Stimulated activated naive B cell treated with anti-CD40 and anti-IgM and Interleukin-4, amounts not matched to agents 10 μg/mL and 1 μg/mL and 100 μg/mL, for 72 hours (primary cell): Measurements from ENCODE around the gene OOSP3.
"Not testable (repeated sequence)": the region's sequence is repeated elsewhere in the genome, so short reads cannot be mapped to it uniquely, and the experiment has no call there.

ENCODE experiments used
- ATAC-seq, 2 donors: fragments of 150-1000 bp; cut with Tn5 transposase; replicated peaks; 2 replicates each; pipeline ENCODE4 v1.10.0; 2021; ENCODE audit warnings: moderate library complexity in 1 of 2
- DNase-seq: peaks from one replicate; pipeline ENCODE4 v3.0.0; 2021
- H3K27ac Mint-ChIP-seq: one replicate; pipeline ENCODE4 v1.8.0; 2022; ENCODE audit warnings: mild to moderate bottlenecking, mixed read lengths
- H3K27me3 Mint-ChIP-seq, 2 donors: one replicate each; pipeline ENCODE4 v1.8.0; 2022; ENCODE audit warnings: mixed read lengths in 2 of 2
- H3K36me3 Mint-ChIP-seq, 2 donors: one replicate each; pipeline ENCODE4 v1.8.0; 2022; ENCODE audit warnings: mixed read lengths in 2 of 2, mild to moderate bottlenecking in 1 of 2
- H3K4me1 Mint-ChIP-seq, 2 donors: one replicate each; pipeline ENCODE4 v1.8.0; 2022; ENCODE audit warnings: mixed read lengths in 2 of 2, mild to moderate bottlenecking in 1 of 2
- H3K4me3 Mint-ChIP-seq, 2 donors: one replicate each; pipeline ENCODE4 v1.8.0; 2022; ENCODE audit warnings: mild to moderate bottlenecking in 2 of 2, mixed read lengths in 2 of 2, moderate library complexity in 1 of 2
- H3K9me3 Mint-ChIP-seq, 2 donors: one replicate each; pipeline ENCODE4 v1.8.0; 2022; ENCODE audit warnings: mixed read lengths in 2 of 2, mild to moderate bottlenecking in 1 of 2

OOSP3 gene

DNA sequence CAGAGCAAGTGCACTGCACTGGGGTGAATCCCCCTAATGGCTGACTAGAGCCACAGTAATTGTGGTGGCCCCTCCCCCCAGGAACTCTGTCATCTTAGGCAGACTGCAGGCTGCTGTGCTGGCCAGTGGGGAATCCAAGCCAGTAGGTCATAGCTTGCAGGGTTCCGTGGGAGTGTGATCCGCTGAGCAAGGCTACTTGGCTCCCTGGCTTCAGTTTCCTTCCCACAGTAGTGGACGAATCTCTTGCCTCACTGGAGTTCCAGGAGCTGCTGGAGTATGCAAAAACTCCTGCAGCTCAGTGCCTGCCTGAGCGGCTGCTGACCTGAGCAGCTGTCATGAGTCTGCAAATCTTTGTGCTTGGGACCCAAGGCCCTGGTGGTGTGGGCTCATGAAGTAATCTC is 13.2 kb downstream of the OOSP3 start:
- Mint-ChIP-seq H3K4me3 (no peak overlapping the region), H3K4me1 (no peaks in the 10 kb centered on the region), H3K9me3 (peaks cover 32 to 33% of the 10 kb centered on the region in 2 donors), H3K27ac (no peak overlapping the region), H3K36me3 (peaks cover 8 to 15% of the 10 kb centered on the region in 2 donors), H3K27me3 (peaks cover 25 to 47% of the 10 kb centered on the region in 2 donors)
- DNase-seq (no peak), ATAC-seq (no peak)

DNA sequence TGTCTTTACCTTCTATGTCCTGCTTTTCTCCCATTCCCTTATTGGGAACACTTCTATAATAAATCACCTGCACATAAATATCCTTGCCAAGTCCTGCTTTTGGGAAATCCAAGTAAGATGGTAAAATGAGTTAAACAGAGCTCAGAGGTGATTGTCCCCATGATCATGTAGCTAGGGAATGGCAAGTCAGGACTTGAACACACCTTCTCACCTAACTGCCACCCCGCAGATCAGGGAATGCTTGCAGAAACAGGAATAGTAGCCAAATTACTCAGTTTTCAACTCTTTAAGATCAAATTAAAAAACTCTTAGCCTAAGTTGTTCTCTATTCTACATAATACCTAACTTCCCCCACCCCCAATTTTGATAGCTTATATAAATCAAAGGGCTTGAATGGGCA is 16.0 kb downstream of the OOSP3 start:
- no peak overlapping the region for H3K4me3 Mint-ChIP-seq
- no peak for ATAC-seq
- DNase-seq = no peak
- H3K36me3 Mint-ChIP-seq = peaks cover 0 to 3% of the 10 kb centered on the region in 2 donors
- H3K27me3 Mint-ChIP-seq = peaks cover 19 to 40% of the 10 kb centered on the region in 2 donors
- H3K27ac Mint-ChIP-seq = no peak overlapping the region
- peaks cover 12 to 13% of the 10 kb centered on the region in 2 donors for H3K9me3 Mint-ChIP-seq
- no peaks in the 10 kb centered on the region for H3K4me1 Mint-ChIP-seq

- Mint-ChIP-seq H3K36me3 (no peaks in the 10 kb centered on the region), H3K27me3 (peaks cover 11 to 23% of the 10 kb centered on the region in 2 donors), H3K27ac (no peak overlapping the region), H3K4me1 (no peaks in the 10 kb centered on the region), H3K4me3 (no peak overlapping the region), H3K9me3 (peaks cover 0 to 1% of the 10 kb centered on the region in 2 donors)
- no peak for ATAC-seq
- DNase-seq = no peak
These were observed 19.5 kb downstream of the OOSP3 start for GRCh38 chr11:59898046-59898445.

DNA sequence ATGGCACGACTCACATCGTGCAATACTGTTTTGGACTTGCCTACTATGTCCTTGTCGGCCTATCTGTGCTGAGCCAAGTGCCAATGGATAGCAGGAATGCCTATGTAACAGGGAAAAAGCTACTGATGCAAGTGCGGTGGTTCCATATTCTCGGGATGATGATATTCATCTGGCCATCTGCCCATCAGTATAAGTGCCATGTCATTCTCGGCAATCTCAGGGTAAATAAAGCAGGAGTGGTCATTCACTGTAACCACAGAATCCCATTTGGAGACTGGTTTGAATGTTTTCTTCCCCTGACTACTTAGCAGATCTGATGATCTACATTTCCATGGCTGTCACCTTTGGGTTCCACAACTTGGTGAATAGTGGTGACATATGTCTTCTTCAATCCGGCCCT is 20.1 kb downstream of the OOSP3 start:
- H3K4me3 Mint-ChIP-seq = no peak overlapping the region
- no peak overlapping the region for H3K27ac Mint-ChIP-seq
- no peaks in the 10 kb centered on the region for H3K36me3 Mint-ChIP-seq
- H3K4me1 Mint-ChIP-seq = no peaks in the 10 kb centered on the region
- peaks cover 0 to 1% of the 10 kb centered on the region in 2 donors for H3K9me3 Mint-ChIP-seq
- DNase-seq = no peak
- ATAC-seq = no peak
- H3K27me3 Mint-ChIP-seq = peaks cover 8 to 18% of the 10 kb centered on the region in 2 donors

GRCh38 chr11:59899532-59899931 is 20.9 kb downstream of the OOSP3 start:
- Mint-ChIP-seq H3K4me3 (no peak overlapping the region), H3K9me3 (peaks cover 0 to 1% of the 10 kb centered on the region in 2 donors), H3K27me3 (peaks cover 5 to 15% of the 10 kb centered on the region in 2 donors), H3K4me1 (no peaks in the 10 kb centered on the region), H3K36me3 (no peaks in the 10 kb centered on the region), H3K27ac (no peak overlapping the region)
- no peak for DNase-seq
- ATAC-seq = no peak

DNA sequence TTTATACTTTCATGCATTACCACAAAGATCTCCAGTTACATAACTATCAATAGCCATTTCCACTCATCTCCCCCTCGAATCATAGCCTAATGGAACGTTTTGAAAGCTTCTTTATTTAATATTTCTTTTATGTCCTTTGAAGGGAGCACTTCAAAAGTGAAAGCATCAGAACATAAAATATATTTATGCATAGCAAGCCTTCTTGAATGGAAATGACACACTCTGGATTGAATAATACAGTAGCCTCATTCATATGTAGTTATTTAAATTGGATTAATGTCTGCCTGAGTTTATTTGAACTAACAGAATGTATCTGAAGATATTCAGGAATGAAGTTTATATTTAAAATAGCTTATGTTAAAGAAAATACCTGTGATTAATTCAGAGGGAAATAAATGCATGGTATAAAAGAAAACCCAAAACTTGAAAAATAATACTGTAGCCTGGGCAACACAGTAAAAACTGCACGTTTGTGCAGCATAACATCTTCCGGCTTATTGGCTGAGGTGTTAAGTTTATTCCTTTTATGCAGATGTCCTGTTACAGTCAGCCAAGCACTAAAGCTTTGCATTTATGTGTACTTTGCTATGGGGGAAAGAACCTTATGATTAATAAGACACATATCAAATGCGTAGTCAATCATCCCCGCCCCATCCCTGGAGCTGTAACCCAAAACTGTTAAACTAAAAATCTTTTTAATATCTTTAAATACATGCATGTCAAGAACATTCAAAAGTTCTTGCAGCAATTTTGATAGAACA is 22.0 kb downstream of the OOSP3 start:
- no peak overlapping the region for H3K4me3 Mint-ChIP-seq
- no peak for DNase-seq

GRCh38 chr11:59901306-59901705 is 22.7 kb downstream of the OOSP3 start:
- H3K4me1 Mint-ChIP-seq = no peaks in the 10 kb centered on the region
- DNase-seq (no peak), ATAC-seq (no peak)
- peaks cover 0 to 4% of the 10 kb centered on the region in 2 donors for H3K27me3 Mint-ChIP-seq
- H3K36me3 Mint-ChIP-seq = no peaks in the 10 kb centered on the region
- peaks cover 3 to 4% of the 10 kb centered on the region in 2 donors for H3K9me3 Mint-ChIP-seq
- H3K4me3 Mint-ChIP-seq = no peak overlapping the region
- no peak overlapping the region for H3K27ac Mint-ChIP-seq

More for the DNA sequence above, 22.0 kb downstream of the OOSP3 start:
- Mint-ChIP-seq H3K27me3 (peaks cover 1 to 10% of the 10 kb centered on the region in 2 donors), H3K9me3 (no peaks in the 10 kb centered on the region), H3K27ac (no peak overlapping the region), H3K36me3 (no peaks in the 10 kb centered on the region), H3K4me1 (no peaks in the 10 kb centered on the region)
- ATAC-seq = no peak

GRCh38 chr11:59903569-59903968 is 25.0 kb downstream of the OOSP3 start:
- H3K4me3 Mint-ChIP-seq, H3K27ac Mint-ChIP-seq, H3K36me3 Mint-ChIP-seq, H3K4me1 Mint-ChIP-seq, DNase-seq, H3K27me3 Mint-ChIP-seq, ATAC-seq, H3K9me3 Mint-ChIP-seq: not testable (repeated sequence)

DNA sequence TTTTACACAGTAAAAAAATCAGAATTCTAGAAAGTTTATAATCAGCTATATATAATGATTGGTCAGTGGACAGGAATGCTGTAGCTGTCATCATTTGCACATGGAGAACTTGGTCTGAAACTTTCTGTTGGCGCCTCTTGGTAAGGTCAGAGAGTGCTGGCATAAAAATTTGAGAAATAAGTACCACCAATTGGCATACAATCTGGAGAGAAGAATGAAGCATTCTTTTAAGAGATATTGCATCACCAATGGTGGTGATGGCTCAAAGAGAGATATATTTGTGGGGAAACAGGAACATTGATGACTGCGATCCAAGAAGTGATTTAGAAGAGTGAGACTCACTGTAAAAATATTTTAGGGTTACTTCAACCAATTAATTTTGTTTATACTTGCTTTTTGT is 39.9 kb downstream of the OOSP3 start:
- peaks cover 30 to 38% of the 10 kb centered on the region in 2 donors for H3K9me3 Mint-ChIP-seq
- no peaks in the 10 kb centered on the region for H3K4me1 Mint-ChIP-seq
- H3K4me3 Mint-ChIP-seq = no peak overlapping the region
- peaks cover 0 to 4% of the 10 kb centered on the region in 2 donors for H3K27me3 Mint-ChIP-seq
- ATAC-seq (no peak), DNase-seq (no peak)
- H3K27ac Mint-ChIP-seq = no peak overlapping the region
- H3K36me3 Mint-ChIP-seq = peaks cover 6 to 20% of the 10 kb centered on the region in 2 donors

DNA sequence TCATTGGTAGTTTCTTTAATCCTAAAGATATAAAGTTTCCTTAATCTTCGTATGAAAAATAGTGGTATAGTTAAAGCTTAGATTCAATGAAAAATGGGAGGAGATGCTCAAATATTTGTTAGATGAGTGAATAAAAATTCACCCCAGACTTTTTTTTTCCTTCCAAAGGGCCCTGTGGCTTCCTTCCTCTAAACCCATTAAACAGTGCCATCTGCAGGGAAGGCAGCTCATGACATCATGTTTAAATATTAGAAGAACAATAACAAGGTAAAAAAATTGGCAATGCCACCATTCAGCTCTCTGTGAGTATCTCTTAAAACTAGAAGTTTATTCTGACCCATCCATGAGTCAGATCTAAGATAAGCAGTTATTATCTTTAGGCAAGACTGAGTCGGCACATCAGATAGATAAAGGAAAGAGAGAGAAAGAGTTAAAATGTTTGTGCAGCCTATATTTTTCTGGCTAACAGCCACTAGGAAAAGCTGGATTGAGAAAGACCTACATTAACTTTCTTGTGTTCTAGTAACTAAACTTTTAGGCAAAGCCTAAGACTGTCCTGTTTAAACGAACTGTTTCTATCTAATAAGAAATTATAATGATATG is 40.5 kb downstream of the OOSP3 start:
- Mint-ChIP-seq H3K4me3 (no peak overlapping the region), H3K27ac (no peak overlapping the region), H3K9me3 (peaks cover 34 to 42% of the 10 kb centered on the region in 2 donors), H3K27me3 (peaks cover 0 to 4% of the 10 kb centered on the region in 2 donors), H3K36me3 (peaks cover 9 to 23% of the 10 kb centered on the region in 2 donors), H3K4me1 (no peaks in the 10 kb centered on the region)
- ATAC-seq (no peak), DNase-seq (no peak)

GRCh38 chr11:59923813-59924212 is 45.2 kb downstream of the OOSP3 start:
- Mint-ChIP-seq H3K9me3 (peaks cover 40 to 47% of the 10 kb centered on the region in 2 donors), H3K4me3 (no peak overlapping the region), H3K4me1 (no peaks in the 10 kb centered on the region), H3K36me3 (peaks cover 9 to 20% of the 10 kb centered on the region in 2 donors), H3K27ac (no peak overlapping the region), H3K27me3 (no peaks in the 10 kb centered on the region)
- no peak for DNase-seq
- no peak for ATAC-seq

- DNase-seq (no peak), ATAC-seq (no peak)
- Mint-ChIP-seq H3K36me3 (peaks cover 2 to 9% of the 10 kb centered on the region in 2 donors), H3K9me3 (peaks cover 15 to 19% of the 10 kb centered on the region in 2 donors), H3K27ac (no peak overlapping the region), H3K4me1 (no peaks in the 10 kb centered on the region), H3K27me3 (peaks cover 0 to 4% of the 10 kb centered on the region in 2 donors), H3K4me3 (no peak overlapping the region)
These were observed 53.1 kb downstream of the OOSP3 start for GRCh38 chr11:59931688-59932087.

DNA sequence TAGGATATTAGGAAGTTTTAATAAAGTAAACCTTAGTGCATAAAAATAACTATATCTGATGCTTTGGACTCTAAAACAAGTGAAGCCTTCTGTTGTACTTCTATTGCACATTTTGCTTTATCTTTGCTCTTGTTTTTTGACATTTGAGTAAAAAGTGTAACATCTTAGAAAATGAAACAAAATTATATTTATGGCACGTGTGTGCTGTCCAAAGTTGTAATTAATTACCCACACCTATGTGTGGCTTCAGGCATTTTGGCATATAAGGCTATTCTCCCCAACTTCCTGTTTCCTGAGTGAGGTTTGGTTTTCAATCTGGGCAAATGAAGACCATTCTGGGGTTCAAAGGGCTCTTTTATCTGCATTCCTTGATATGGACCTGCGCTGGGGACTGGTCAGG is 59.5 kb downstream of the OOSP3 start, which contains the start of gene OOSP1:
OOSP1 (plus strand) TSS at position 301 of the 400 bp plus-strand sequence; CDS start at position 324, 23 bp downstream.
- no peak within 1 kb of the TSS for H3K27ac Mint-ChIP-seq
- peaks cover 2 to 12% of the 10 kb centered on the region in 2 donors for H3K4me1 Mint-ChIP-seq

DNA sequence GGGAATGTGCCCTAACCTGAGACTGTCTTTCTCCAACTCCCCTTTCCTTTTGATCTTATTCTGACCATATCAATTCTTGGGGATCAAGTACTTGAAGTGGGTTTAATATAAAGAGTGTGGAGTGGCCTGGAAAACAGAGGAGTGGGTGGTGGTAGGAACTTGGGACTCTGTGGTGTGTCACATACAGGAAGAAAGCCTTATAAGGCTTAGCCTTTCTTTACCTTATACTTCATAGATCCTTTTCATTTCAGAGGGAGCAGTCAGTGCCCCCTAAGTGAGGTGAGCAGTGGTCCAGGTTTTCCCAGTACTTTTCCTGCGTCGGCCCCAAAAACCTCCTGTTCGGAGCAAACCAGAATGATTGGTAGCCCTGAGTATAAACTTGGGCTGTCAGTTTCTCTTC is 60.1 kb downstream of the OOSP3 start:
- H3K27ac Mint-ChIP-seq = no peak overlapping the region
- no peaks in the 10 kb centered on the region for H3K36me3 Mint-ChIP-seq
- no peak for ATAC-seq
- peaks cover 0 to 5% of the 10 kb centered on the region in 2 donors for H3K27me3 Mint-ChIP-seq
- no peak overlapping the region for H3K4me3 Mint-ChIP-seq
- no peak for DNase-seq
- peaks cover 2 to 12% of the 10 kb centered on the region in 2 donors for H3K4me1 Mint-ChIP-seq
- H3K9me3 Mint-ChIP-seq = peaks cover 0 to 1% of the 10 kb centered on the region in 2 donors

More for the DNA sequence above, 59.5 kb downstream of the OOSP3 start, which contains the start of gene OOSP1:
- Mint-ChIP-seq H3K9me3 (peaks cover 0 to 1% of the 10 kb centered on the region in 2 donors), H3K27me3 (peaks cover 0 to 5% of the 10 kb centered on the region in 2 donors), H3K36me3 (no peaks in the 10 kb centered on the region), H3K4me3 (no peak within 1 kb of the TSS)
- ATAC-seq = no peak
- DNase-seq = no peak

DNA sequence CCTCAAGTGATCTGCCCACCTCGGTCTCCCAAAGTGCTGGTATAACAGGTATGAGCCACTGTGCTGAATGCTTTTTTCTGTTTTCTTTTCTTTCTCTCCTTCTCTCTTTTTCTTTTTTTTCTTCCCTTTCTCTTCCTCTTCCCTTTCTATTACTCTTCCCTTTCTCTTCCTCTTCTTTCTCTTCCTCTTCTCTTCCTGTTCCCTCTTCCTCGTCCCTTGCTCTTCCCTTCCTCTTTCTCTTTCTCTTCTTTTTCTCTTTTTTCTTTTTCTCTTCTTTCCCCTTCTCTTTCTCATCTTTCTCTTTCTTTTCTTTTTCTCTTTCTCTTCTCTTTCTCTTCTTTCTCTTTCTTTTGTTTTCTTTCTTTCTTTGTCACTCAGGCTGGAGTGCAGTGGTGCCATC is 60.9 kb downstream of the OOSP3 start:
- H3K36me3 Mint-ChIP-seq = no peaks in the 10 kb centered on the region
- DNase-seq (no peak), ATAC-seq (no peak)
- H3K4me3 Mint-ChIP-seq = no peak overlapping the region
- peaks cover 0 to 8% of the 10 kb centered on the region in 2 donors for H3K27me3 Mint-ChIP-seq
- H3K4me1 Mint-ChIP-seq = peaks cover 2 to 12% of the 10 kb centered on the region in 2 donors
- peaks cover 0 to 1% of the 10 kb centered on the region in 2 donors for H3K9me3 Mint-ChIP-seq
- H3K27ac Mint-ChIP-seq = no peak overlapping the region
